ENCODE results near the gene SERPINB10.
A peak's percentile ranks its signal among the peaks of the same experiment; 100 is the strongest.

SERPINB10 gene

GRCh38 chr18:63974991-63975390 is 67.2 kb downstream of the SERPINB10 start:
- peak overlapping the region in 5 of 21 experiments; percentile 5 to 64 (median 13) for H3K27ac ChIP-seq
- no peak overlapping the region for H3K4me3 ChIP-seq

GRCh38 chr18:63975628-63976027 is 67.9 kb downstream of the SERPINB10 start:
- peak overlapping the region in 3 of 21 experiments; percentile 5 to 64 (median 17) for H3K27ac ChIP-seq

GRCh38 chr18:63977040-63977439 is 69.3 kb downstream of the SERPINB10 start:
- H3K27ac ChIP-seq: peak overlapping the region in 1 of 21 experiments; percentile 64
- no peak overlapping the region for H3K4me3 ChIP-seq

More at GRCh38 chr18:63975628-63976027, 67.9 kb downstream of the SERPINB10 start:
- no peak overlapping the region for H3K4me3 ChIP-seq

- peak overlapping the region in 14 of 21 experiments; percentile 4 to 78 (median 32) for H3K27ac ChIP-seq
- H3K4me3 ChIP-seq: peak overlapping the region in 2 of 7 experiments; percentile 1 to 2
Measured at GRCh38 chr18:63979409-63979920, 71.7 kb downstream of the SERPINB10 start.

GRCh38 chr18:63980027-63980426 is 72.3 kb downstream of the SERPINB10 start:
- peak overlapping the region in 11 of 21 experiments; percentile 4 to 78 (median 41) for H3K27ac ChIP-seq
- H3K4me3 ChIP-seq: peak overlapping the region in 1 of 7 experiments; percentile 2

GRCh38 chr18:63980896-63981460 is 73.2 kb downstream of the SERPINB10 start:
- Histone ChIP-seq H3K4me3 (no peak overlapping the region), H3K27ac (peak overlapping the region in 3 of 21 experiments; percentile 22 to 60 (median 38))

- Histone ChIP-seq H3K27ac (peak overlapping the region in 2 of 21 experiments; percentile 22 to 60), H3K4me3 (no peak overlapping the region)
Measured at GRCh38 chr18:63981719-63982118, 74.0 kb downstream of the SERPINB10 start.

- Histone ChIP-seq H3K27ac (peak overlapping the region in 1 of 21 experiments; percentile 13), H3K4me3 (no peak overlapping the region)
Measured at GRCh38 chr18:63982361-63982760, 74.6 kb downstream of the SERPINB10 start.
